ENCODE results near the gene ADK.

DNA sequence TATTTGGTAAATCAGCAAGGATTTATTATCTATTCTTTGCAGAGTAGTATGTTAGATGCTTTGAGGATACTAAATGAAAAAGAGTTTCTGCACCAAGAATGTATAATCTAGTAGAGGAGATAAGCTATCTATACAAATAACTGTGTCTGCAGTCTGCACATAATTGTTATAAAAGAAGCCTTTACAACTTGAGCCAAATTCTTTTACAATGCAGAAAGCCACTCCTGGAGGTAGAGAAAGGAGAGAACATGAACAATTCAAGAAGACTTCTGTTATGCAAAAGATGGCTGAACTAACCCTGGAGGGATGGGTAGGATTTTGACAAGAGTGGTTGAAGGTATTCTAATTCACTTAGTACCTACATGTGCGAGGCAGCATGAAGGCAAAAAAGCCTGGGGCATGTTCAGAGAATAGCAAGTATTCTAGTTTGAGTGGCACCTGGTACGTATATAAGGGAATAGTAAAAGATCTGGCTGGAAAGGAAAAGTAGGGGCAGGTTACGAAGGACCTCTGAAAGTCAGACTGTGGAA is 424.2 kb downstream of the ADK start:
- TF ChIP-seq, protein P1, sequence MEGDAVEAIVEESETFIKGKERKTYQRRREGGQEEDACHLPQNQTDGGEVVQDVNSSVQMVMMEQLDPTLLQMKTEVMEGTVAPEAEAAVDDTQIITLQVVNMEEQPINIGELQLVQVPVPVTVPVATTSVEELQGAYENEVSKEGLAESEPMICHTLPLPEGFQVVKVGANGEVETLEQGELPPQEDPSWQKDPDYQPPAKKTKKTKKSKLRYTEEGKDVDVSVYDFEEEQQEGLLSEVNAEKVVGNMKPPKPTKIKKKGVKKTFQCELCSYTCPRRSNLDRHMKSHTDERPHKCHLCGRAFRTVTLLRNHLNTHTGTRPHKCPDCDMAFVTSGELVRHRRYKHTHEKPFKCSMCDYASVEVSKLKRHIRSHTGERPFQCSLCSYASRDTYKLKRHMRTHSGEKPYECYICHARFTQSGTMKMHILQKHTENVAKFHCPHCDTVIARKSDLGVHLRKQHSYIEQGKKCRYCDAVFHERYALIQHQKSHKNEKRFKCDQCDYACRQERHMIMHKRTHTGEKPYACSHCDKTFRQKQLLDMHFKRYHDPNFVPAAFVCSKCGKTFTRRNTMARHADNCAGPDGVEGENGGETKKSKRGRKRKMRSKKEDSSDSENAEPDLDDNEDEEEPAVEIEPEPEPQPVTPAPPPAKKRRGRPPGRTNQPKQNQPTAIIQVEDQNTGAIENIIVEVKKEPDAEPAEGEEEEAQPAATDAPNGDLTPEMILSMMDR (conservative IDR thresholded peaks at IDR 0.05; ENCODE audit: low read depth in 2 of 2): no peak
- TF ChIP-seq EZH2 (IDR thresholded peaks at IDR 0.05; ENCODE audit: low read depth, unreplicated experiment): no peak
- TF ChIP-seq, protein P2, sequence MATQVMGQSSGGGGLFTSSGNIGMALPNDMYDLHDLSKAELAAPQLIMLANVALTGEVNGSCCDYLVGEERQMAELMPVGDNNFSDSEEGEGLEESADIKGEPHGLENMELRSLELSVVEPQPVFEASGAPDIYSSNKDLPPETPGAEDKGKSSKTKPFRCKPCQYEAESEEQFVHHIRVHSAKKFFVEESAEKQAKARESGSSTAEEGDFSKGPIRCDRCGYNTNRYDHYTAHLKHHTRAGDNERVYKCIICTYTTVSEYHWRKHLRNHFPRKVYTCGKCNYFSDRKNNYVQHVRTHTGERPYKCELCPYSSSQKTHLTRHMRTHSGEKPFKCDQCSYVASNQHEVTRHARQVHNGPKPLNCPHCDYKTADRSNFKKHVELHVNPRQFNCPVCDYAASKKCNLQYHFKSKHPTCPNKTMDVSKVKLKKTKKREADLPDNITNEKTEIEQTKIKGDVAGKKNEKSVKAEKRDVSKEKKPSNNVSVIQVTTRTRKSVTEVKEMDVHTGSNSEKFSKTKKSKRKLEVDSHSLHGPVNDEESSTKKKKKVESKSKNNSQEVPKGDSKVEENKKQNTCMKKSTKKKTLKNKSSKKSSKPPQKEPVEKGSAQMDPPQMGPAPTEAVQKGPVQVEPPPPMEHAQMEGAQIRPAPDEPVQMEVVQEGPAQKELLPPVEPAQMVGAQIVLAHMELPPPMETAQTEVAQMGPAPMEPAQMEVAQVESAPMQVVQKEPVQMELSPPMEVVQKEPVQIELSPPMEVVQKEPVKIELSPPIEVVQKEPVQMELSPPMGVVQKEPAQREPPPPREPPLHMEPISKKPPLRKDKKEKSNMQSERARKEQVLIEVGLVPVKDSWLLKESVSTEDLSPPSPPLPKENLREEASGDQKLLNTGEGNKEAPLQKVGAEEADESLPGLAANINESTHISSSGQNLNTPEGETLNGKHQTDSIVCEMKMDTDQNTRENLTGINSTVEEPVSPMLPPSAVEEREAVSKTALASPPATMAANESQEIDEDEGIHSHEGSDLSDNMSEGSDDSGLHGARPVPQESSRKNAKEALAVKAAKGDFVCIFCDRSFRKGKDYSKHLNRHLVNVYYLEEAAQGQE (IDR thresholded peaks at IDR 0.05; ENCODE audit: unreplicated experiment): no peak
- no peak for TF ChIP-seq POLR2AphosphoS5 (IDR thresholded peaks at IDR 0.05; ENCODE audit: low read depth)
